ENCODE measurements around the gene HEYL. TPM values are rescaled to one million over a fixed set of nuclear protein-coding genes. Genes with fewer than 3 reads are reported as not detected.
A peak's percentile ranks its signal among the peaks of the same experiment; 100 is the strongest.

HEYL gene
- total RNA-seq, 1 experiment from 2014 or later: not detected

DNA sequence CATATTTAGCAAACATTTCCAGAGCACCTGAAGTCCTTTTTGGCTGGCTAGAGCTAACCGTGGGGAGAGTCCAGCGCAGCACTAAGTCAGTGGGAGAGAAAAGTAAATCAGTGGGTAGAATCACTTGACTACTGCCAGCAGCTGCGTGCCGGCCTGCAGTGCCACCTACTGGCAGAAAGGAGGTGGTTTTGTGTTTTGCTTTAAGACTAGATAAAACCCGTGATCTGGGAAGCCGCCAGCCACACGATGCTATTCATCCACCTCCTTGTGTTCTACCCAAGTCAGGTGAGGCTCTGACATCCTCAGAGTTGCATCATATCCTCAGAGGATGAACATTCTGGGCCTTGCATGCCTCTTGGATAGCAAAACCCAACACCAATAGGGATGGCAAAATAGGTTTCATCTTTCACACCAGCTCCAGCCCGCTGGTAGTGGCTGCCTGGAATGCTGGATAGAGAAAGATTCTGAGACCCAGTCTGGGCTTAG is 14.1 kb upstream of the HEYL start:
- Mint-ChIP-seq H3K4me3 (ENCODE audit: unreplicated experiment) (no peak overlapping the region), H3K36me3 (ENCODE audit: insufficient read depth, unreplicated experiment) (no peaks in the 10 kb centered on the region), H3K9me3 (ENCODE audit: unreplicated experiment) (no peaks in the 10 kb centered on the region), H3K27ac (ENCODE audit: low read depth, unreplicated experiment) (peak overlapping the region; percentile 71), H3K27me3 (ENCODE audit: insufficient read depth, unreplicated experiment) (no peaks in the 10 kb centered on the region), H3K4me1 (ENCODE audit: insufficient read depth, unreplicated experiment) (peaks cover 10% of the 10 kb centered on the region)
- DNase-seq (ENCODE audit: unreplicated experiment): peak; percentile 82
- intact Hi-C loops (cut with micrococcal nuclease): loop anchor here (1.0 to 10.0 kb wide), 4 partner anchors 47 to 555 kb away; no protein-coding TSS in a partner anchor
- ChIA-PET CTCF (interaction anchor here (0.6 to 3.4 kb wide), 26 partner anchors 13 to 555 kb away, joined by 3 to 30 read pairs (median 4); partner anchors contain the start of gene NT5C1A), POLR2A (interaction anchor here (1.1 to 1.3 kb wide), 2 partner anchors 47 to 48 kb away, joined by 3 to 5 read pairs; no protein-coding TSS in a partner anchor)
- peak; percentile 86 for TF ChIP-seq CTCF (IDR thresholded peaks at IDR 0.05; ENCODE audit: unreplicated experiment)
- BruUV-seq (replicated peaks): no TSS peak

DNA sequence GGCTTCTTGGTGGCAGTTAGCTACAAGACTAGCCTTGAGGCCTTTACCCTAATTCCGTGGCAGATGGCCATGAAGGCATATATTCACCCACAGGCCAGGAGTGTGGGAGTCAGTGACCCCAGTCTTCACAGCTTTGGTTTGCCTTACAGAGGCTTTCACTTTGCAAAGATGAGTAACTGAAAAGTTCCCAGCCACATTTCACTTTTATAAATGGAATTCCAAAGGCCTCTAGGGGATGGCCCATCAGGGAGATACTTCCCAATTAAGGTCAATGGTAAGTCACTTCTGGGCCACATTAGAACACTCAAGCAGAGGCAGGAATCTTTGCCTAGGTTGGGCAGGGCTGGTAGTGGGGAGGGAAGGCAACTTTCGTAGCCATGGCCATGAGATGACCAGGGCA is 13.1 kb upstream of the HEYL start:
- no peaks in the 10 kb centered on the region for H3K27me3 Mint-ChIP-seq (ENCODE audit: insufficient read depth, unreplicated experiment)

DNA sequence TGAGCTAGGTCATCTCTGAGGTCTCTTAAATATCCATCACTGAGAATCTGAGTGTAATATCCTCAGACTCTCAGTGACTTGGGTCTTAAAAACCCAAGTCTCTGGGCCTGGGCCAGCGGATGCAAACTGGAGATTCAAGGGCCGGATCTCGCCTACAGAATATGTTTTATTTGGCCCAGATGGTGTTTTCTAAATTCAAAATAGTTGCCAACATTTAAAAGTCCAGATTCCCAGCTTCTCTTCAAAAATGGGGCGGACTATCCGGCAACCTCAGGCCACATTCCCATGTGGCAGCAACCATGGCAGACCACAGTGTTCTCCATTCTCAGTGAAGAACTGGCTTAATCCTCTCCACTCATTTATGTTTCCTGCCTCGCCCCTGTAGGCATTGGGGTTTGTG is 12.7 kb upstream of the HEYL start:
- intact Hi-C loops (cut with micrococcal nuclease): loop anchor here (5.0 to 10.0 kb wide), 2 partner anchors 70 to 167 kb away; no protein-coding TSS in a partner anchor
- H3K36me3 Mint-ChIP-seq (ENCODE audit: insufficient read depth, unreplicated experiment): no peaks in the 10 kb centered on the region
- POLR2A ChIA-PET: interaction anchor here (0.6 kb wide), 1 partner anchor 17 kb away, joined by 4 read pairs; no protein-coding TSS in a partner anchor
- H3K27ac Mint-ChIP-seq (ENCODE audit: low read depth, unreplicated experiment): no peak overlapping the region
- H3K9me3 Mint-ChIP-seq (ENCODE audit: unreplicated experiment): no peaks in the 10 kb centered on the region
- BruUV-seq (replicated peaks): no TSS peak
- no peak for DNase-seq (ENCODE audit: unreplicated experiment)
- H3K27me3 Mint-ChIP-seq (ENCODE audit: insufficient read depth, unreplicated experiment): no peaks in the 10 kb centered on the region
- H3K4me3 Mint-ChIP-seq (ENCODE audit: unreplicated experiment): no peak overlapping the region
- H3K4me1 Mint-ChIP-seq (ENCODE audit: insufficient read depth, unreplicated experiment): peaks cover 10% of the 10 kb centered on the region
- CTCF ChIA-PET: interaction anchor here (0.6 to 3.4 kb wide), 7 partner anchors 29 to 652 kb away, joined by 3 to 30 read pairs (median 4); no protein-coding TSS in a partner anchor
- TF ChIP-seq CTCF (IDR thresholded peaks at IDR 0.05; ENCODE audit: unreplicated experiment): no peak

More for the DNA sequence above, 13.1 kb upstream of the HEYL start:
- Mint-ChIP-seq H3K4me1 (ENCODE audit: insufficient read depth, unreplicated experiment) (peaks cover 10% of the 10 kb centered on the region), H3K36me3 (ENCODE audit: insufficient read depth, unreplicated experiment) (no peaks in the 10 kb centered on the region), H3K27ac (ENCODE audit: low read depth, unreplicated experiment) (no peak overlapping the region), H3K9me3 (ENCODE audit: unreplicated experiment) (no peaks in the 10 kb centered on the region), H3K4me3 (ENCODE audit: unreplicated experiment) (no peak overlapping the region)
- BruUV-seq (replicated peaks): no TSS peak
- no peak for TF ChIP-seq CTCF (IDR thresholded peaks at IDR 0.05; ENCODE audit: unreplicated experiment)
- ChIA-PET CTCF (interaction anchor here (0.8 to 3.4 kb wide), 7 partner anchors 21 to 554 kb away, joined by 3 to 30 read pairs (median 6); no protein-coding TSS in a partner anchor), POLR2A (interaction anchor here (0.6 kb wide), 1 partner anchor 17 kb away, joined by 4 read pairs; no protein-coding TSS in a partner anchor)
- no peak for DNase-seq (ENCODE audit: unreplicated experiment)
- intact Hi-C loops (cut with micrococcal nuclease): loop anchor here (5.0 to 10.0 kb wide), 2 partner anchors 70 to 168 kb away; no protein-coding TSS in a partner anchor

- Mint-ChIP-seq H3K4me1 (ENCODE audit: insufficient read depth, unreplicated experiment) (peaks cover 10% of the 10 kb centered on the region), H3K9me3 (ENCODE audit: unreplicated experiment) (no peaks in the 10 kb centered on the region), H3K36me3 (ENCODE audit: insufficient read depth, unreplicated experiment) (no peaks in the 10 kb centered on the region), H3K27me3 (ENCODE audit: insufficient read depth, unreplicated experiment) (no peaks in the 10 kb centered on the region), H3K27ac (ENCODE audit: low read depth, unreplicated experiment) (no peak overlapping the region), H3K4me3 (ENCODE audit: unreplicated experiment) (no peak overlapping the region)
- no peak for TF ChIP-seq CTCF (IDR thresholded peaks at IDR 0.05; ENCODE audit: unreplicated experiment)
- ChIA-PET POLR2A (no interaction called here), CTCF (interaction anchor here (1.1 kb wide), 1 partner anchor 44 kb away, joined by 3 read pairs; no protein-coding TSS in a partner anchor)
- no peak for DNase-seq (ENCODE audit: unreplicated experiment)
- no TSS peak for BruUV-seq (replicated peaks)
- intact Hi-C loops (cut with micrococcal nuclease): loop anchor here (5.0 to 10.0 kb wide), 2 partner anchors 72 to 166 kb away; no protein-coding TSS in a partner anchor
Observed at GRCh38 chr1:39650431-39650830, 11.0 kb upstream of the HEYL start.

All from MCF 10A (cell line).